ENCODE results near the gene LRRTM1.

The LRRTM1 gene

GRCh38 chr2:80333886-80334285, 29.3 kb upstream of the LRRTM1 start:
- Histone ChIP-seq H3K4me3 (no peak overlapping the region), H3K27ac (no peak overlapping the region)
- no peak for TF ChIP-seq CTCF (IDR thresholded peaks at IDR 0.05)
- DNase-seq (ENCODE audit: low spot score) = no peak

GRCh38 chr2:80330527-80331450, 26.2 kb upstream of the LRRTM1 start:
- TF ChIP-seq CTCF (IDR thresholded peaks at IDR 0.05) = no peak
- H3K27ac ChIP-seq = no peak overlapping the region
- no peak for DNase-seq (ENCODE audit: low spot score)
- H3K4me3 ChIP-seq = no peak overlapping the region

GRCh38 chr2:80329491-80329890, 24.9 kb upstream of the LRRTM1 start:
- no peak for TF ChIP-seq CTCF (IDR thresholded peaks at IDR 0.05)
- no peak for DNase-seq (ENCODE audit: low spot score)
- Histone ChIP-seq H3K27ac (no peak overlapping the region), H3K4me3 (no peak overlapping the region)

- no peak overlapping the region for H3K27ac ChIP-seq
- H3K4me3 ChIP-seq = no peak overlapping the region
- TF ChIP-seq CTCF (IDR thresholded peaks at IDR 0.05) = no peak
- no peak for DNase-seq (ENCODE audit: low spot score)
Observed at GRCh38 chr2:80328159-80328571, 23.6 kb upstream of the LRRTM1 start.

GRCh38 chr2:80326861-80327260, 22.3 kb upstream of the LRRTM1 start:
- H3K27ac ChIP-seq = no peak overlapping the region
- DNase-seq (ENCODE audit: low spot score) = no peak
- H3K4me3 ChIP-seq = no peak overlapping the region
- TF ChIP-seq CTCF (IDR thresholded peaks at IDR 0.05) = no peak

GRCh38 chr2:80326214-80326613, 21.7 kb upstream of the LRRTM1 start:
- TF ChIP-seq CTCF (IDR thresholded peaks at IDR 0.05) = no peak
- Histone ChIP-seq H3K27ac (no peak overlapping the region), H3K4me3 (no peak overlapping the region)
- no peak for DNase-seq (ENCODE audit: low spot score)

GRCh38 chr2:80324525-80324924, 20.0 kb upstream of the LRRTM1 start:
- TF ChIP-seq CTCF (IDR thresholded peaks at IDR 0.05) = no peak
- Histone ChIP-seq H3K27ac (no peak overlapping the region), H3K4me3 (no peak overlapping the region)
- DNase-seq (ENCODE audit: low spot score) = no peak
